ENCODE data around the gene LSM11.

LSM11 gene

DNA sequence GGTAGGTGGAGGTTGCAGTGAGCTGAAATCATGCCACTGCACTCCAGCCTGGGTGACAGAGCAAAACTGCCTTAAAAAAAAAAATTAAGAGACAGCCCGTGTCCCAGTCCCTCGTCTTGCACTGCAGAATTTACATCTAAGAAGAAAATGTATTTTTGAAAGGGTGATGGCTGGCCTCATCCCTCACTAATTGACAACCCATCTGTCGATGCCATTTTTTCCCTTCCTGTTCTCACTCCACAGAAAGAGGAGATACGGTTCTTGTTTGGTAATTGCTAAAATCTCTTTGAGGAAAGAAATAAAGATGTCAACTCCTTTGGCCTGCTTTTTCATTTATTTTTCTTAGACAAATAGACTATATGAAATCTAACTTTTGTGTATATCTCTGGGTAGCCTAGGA, 2.4 kb upstream of the LSM11 start:
- no peak overlapping the region for H2AFZ ChIP-seq (ENCODE audit: low read depth, low read length)
- peaks cover 10% of the 10 kb centered on the region; the same call in 1 of the 2 replicates for H3K4me1 ChIP-seq (ENCODE audit: low read length)
- H3K36me3 ChIP-seq (replicated peaks; ENCODE audit: low read depth, low read length) = peaks cover 12% of the 10 kb centered on the region
- no peak overlapping the region for H3K9ac ChIP-seq (ENCODE audit: low read length)
- 0 out of 2 replicates have a peak, but pooled peaks cover 4% of the 10 kb centered on the region for H3K79me2 ChIP-seq (ENCODE audit: low read length)
- no peaks in the 10 kb centered on the region for H3K9me3 ChIP-seq (ENCODE audit: insufficient read depth, low read length)
- TF ChIP-seq, protein P1, sequence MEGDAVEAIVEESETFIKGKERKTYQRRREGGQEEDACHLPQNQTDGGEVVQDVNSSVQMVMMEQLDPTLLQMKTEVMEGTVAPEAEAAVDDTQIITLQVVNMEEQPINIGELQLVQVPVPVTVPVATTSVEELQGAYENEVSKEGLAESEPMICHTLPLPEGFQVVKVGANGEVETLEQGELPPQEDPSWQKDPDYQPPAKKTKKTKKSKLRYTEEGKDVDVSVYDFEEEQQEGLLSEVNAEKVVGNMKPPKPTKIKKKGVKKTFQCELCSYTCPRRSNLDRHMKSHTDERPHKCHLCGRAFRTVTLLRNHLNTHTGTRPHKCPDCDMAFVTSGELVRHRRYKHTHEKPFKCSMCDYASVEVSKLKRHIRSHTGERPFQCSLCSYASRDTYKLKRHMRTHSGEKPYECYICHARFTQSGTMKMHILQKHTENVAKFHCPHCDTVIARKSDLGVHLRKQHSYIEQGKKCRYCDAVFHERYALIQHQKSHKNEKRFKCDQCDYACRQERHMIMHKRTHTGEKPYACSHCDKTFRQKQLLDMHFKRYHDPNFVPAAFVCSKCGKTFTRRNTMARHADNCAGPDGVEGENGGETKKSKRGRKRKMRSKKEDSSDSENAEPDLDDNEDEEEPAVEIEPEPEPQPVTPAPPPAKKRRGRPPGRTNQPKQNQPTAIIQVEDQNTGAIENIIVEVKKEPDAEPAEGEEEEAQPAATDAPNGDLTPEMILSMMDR (IDR thresholded peaks at IDR 0.05; ENCODE audit: low read depth, low read length) = no peak
- TF ChIP-seq EZH2phosphoT487 (IDR thresholded peaks at IDR 0.05; ENCODE audit: low read depth) = no peak
- H3K27me3 ChIP-seq (ENCODE audit: low read depth, low read length) = no peaks in the 10 kb centered on the region
- H3K4me3 ChIP-seq (ENCODE audit: low read length) = no peak overlapping the region
- no peaks in the 10 kb centered on the region for H4K20me1 ChIP-seq (ENCODE audit: insufficient read depth, low read length)
- no peak overlapping the region for H3K4me2 ChIP-seq (ENCODE audit: low read length)
- H3K27ac ChIP-seq (ENCODE audit: low read length) = no peak overlapping the region

DNA sequence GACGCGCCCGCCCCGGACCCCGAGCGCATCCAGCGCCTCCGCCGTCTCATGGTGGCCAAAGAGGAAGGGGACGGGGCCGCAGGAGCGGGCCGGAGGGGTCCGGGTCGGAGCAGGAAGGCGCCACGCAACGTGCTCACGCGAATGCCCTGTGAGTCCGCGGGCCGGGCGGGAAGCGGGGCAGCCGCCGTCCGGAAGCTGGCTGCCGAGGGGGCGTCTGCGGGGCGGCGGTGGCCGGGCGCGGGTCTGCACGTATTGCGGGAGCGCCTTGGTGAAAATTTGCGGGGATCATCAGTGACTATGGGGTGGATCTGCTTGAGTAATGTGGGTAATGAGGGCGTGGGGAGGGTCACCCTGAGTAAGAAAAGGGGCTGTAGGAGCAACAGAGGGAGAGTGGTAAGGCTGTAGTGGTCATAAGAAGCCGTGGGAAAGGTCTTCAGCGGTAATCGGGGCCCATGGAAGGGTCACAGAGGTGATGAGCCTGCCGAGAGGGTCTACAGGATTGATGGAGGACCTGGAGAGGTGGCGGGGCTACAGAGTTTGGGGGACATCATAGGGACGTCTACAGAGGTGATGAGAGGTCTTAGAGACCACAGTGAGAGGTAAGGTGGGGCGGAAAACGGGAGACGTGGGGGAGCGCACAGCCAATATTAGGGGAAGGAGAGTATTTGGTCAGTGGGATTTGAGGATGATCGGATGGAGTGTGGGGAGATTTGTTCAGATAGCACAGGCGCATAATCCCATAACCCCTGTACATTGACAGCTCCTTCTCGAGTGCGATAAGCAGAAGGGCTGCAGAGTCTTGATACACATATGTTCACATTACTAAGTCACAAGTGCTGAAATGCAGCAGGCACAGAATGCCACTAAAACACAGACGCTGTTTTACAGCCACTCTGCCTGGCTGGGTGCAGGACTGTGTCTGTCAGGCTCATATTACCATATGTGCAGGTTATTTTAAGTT, 819 bp downstream of the LSM11 start:
- Histone ChIP-seq H3K4me1 (ENCODE audit: low read length) (peaks cover 10% of the 10 kb centered on the region; the same call in 1 of the 2 replicates), H2AFZ (ENCODE audit: low read depth, low read length) (peak overlapping the region; percentile 66; the same call in 1 of the 2 replicates), H3K36me3 (replicated peaks; ENCODE audit: low read depth, low read length) (peaks cover 5% of the 10 kb centered on the region), H3K9ac (ENCODE audit: low read length) (peak overlapping the region; percentile 72), H3K27ac (ENCODE audit: low read length) (no peak overlapping the region), H3K4me3 (ENCODE audit: low read length) (peak overlapping the region; percentile 89), H4K20me1 (ENCODE audit: insufficient read depth, low read length) (no peaks in the 10 kb centered on the region), H3K27me3 (ENCODE audit: low read depth, low read length) (no peaks in the 10 kb centered on the region), H3K4me2 (ENCODE audit: low read length) (peak overlapping the region; percentile 76), H3K79me2 (ENCODE audit: low read length) (0 out of 2 replicates have a peak, but pooled peaks cover 4% of the 10 kb centered on the region), H3K9me3 (ENCODE audit: insufficient read depth, low read length) (no peaks in the 10 kb centered on the region)
- TF ChIP-seq EZH2phosphoT487 (IDR thresholded peaks at IDR 0.05; ENCODE audit: low read depth) = no peak
- TF ChIP-seq, protein P1 (IDR thresholded peaks at IDR 0.05; ENCODE audit: low read depth, low read length) = no peak

DNA sequence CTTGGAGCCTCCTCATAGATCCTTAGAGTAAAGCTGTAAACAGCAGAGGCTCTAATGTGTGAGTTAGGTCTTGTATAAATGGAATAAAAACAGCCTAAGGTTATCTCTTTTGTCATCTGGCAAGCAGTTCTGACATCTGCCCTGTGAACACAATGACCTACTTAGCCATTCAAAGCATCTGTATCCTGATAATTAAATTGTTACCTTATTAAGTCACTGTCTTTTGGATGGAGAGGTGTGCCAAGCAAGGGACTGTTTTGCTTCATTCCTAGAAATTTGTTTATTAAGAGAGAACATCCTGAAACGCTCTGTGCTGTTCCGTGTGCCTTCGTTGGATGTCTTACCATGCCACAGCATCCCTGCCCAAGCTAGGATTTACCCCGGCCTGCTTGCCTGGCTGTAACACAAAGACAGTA, 1.5 kb downstream of the LSM11 start:
- TF ChIP-seq, protein P1 (IDR thresholded peaks at IDR 0.05; ENCODE audit: low read depth, low read length) = no peak
- no peak for TF ChIP-seq EZH2phosphoT487 (IDR thresholded peaks at IDR 0.05; ENCODE audit: low read depth)
- no peaks in the 10 kb centered on the region for H4K20me1 ChIP-seq (ENCODE audit: insufficient read depth, low read length)
- H3K79me2 ChIP-seq (ENCODE audit: low read length) = 0 out of 2 replicates have a peak, but pooled peaks cover 4% of the 10 kb centered on the region
- H3K4me1 ChIP-seq (ENCODE audit: low read length) = peaks cover 10% of the 10 kb centered on the region; the same call in 1 of the 2 replicates
- no peak overlapping the region for H2AFZ ChIP-seq (ENCODE audit: low read depth, low read length)
- H3K36me3 ChIP-seq (replicated peaks; ENCODE audit: low read depth, low read length) = peaks cover 1% of the 10 kb centered on the region
- H3K9me3 ChIP-seq (ENCODE audit: insufficient read depth, low read length) = no peaks in the 10 kb centered on the region
- peak overlapping the region; percentile 76 for H3K4me2 ChIP-seq (ENCODE audit: low read length)
- no peak overlapping the region for H3K9ac ChIP-seq (ENCODE audit: low read length)
- H3K27ac ChIP-seq (ENCODE audit: low read length) = no peak overlapping the region
- H3K27me3 ChIP-seq (ENCODE audit: low read depth, low read length) = no peaks in the 10 kb centered on the region
- peak overlapping the region; percentile 89; the same call in 1 of the 2 replicates for H3K4me3 ChIP-seq (ENCODE audit: low read length)

DNA sequence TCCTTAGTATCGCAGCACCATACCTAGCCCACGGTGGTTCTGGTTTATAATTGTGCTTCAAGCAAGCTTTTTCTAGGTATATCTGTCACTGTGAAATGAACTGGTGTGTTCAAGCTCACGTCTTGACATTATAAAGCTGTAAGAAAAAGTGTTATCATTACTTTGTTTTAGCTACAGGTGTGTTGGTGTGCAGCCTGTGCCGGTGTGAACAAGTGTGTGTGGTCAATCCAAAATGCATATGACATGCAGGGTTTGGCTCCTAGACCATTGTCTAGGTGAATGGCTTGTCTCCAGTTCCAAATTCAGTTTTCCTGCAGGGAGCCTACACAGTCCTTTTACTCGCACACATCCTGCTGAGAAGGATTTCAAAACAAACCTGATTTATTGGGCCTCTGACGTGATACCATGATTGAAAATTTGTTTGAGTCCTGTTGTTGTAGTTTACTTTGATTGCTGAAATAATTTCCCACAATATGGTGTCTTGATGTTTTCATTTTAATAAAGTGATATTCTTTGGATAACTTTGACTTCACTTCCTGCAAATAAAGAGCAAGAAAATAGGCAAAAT, 3.7 kb downstream of the LSM11 start:
- Histone ChIP-seq H3K79me2 (ENCODE audit: low read length) (0 out of 2 replicates have a peak, but pooled peaks cover 4% of the 10 kb centered on the region), H3K4me1 (ENCODE audit: low read length) (peaks cover 10% of the 10 kb centered on the region; the same call in 1 of the 2 replicates), H3K27ac (ENCODE audit: low read length) (no peak overlapping the region), H4K20me1 (ENCODE audit: insufficient read depth, low read length) (no peaks in the 10 kb centered on the region), H3K36me3 (replicated peaks; ENCODE audit: low read depth, low read length) (no peaks in the 10 kb centered on the region), H3K27me3 (ENCODE audit: low read depth, low read length) (no peaks in the 10 kb centered on the region), H3K9ac (ENCODE audit: low read length) (no peak overlapping the region), H2AFZ (ENCODE audit: low read depth, low read length) (no peak overlapping the region), H3K9me3 (ENCODE audit: insufficient read depth, low read length) (no peaks in the 10 kb centered on the region), H3K4me2 (ENCODE audit: low read length) (no peak overlapping the region), H3K4me3 (ENCODE audit: low read length) (no peak overlapping the region)
- TF ChIP-seq EZH2phosphoT487 (IDR thresholded peaks at IDR 0.05; ENCODE audit: low read depth) = no peak
- TF ChIP-seq, protein P1 (IDR thresholded peaks at IDR 0.05; ENCODE audit: low read depth, low read length) = no peak

Measured in OCI-LY3 (cell line).